HG03469 (cell line): ENCODE results near the gene HOXB8.

Experiments
- ATAC-seq: cut with Tn5 transposase; IDR thresholded peaks from one replicate; pipeline ENCODE4 v1.9.1; 2021; ENCODE audit warnings: mild to moderate bottlenecking, moderate library complexity, moderate number of reproducible peaks; ENCODE audit not compliant: unreplicated experiment

HOXB8 gene

GRCh38 chr17:48615047-48615962 is at the start of gene HOXB8:
Gene HOXB8 (minus strand): TSS chr17:48615292. CDS start chr17:48614704, 588 bp downstream.
- ATAC-seq, result no peak

DNA sequence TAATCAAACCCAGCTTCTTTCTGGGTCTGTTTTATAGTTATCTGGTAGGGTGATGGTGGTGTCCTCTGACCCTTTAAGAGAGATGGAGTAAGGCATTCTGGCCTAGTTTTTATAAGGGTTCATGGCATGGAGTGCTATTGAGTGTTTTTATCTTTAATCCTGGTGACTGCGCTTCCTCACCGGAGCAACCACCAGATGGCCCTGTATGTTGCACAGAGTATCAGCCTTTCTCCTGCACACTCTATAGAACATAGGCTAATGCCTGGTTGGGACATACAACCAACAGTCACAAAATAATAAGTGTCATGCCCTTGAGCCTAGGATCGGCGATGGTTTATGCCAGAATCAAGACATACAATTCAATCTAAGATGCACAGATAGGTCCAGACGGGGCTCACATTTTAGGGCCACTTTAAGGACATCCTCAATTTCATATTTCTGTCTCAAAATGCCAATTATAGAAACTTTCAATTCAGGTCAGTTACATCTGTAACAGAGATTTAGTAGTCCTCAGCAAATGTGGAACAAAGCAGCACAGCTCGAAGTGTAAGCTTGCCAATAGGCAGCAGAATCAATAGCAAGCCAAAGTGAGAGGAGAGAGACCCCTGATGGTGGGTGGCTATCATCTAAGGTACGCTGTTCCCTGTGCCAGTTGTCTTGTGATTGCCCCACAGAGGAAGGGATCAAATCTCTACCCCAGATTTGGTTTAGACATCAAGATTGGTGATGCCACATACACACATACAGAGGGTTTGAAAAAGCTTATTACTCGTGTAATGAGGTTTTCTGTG is 48.2 kb upstream of the HOXB8 start:
- ATAC-seq, result no peak

DNA sequence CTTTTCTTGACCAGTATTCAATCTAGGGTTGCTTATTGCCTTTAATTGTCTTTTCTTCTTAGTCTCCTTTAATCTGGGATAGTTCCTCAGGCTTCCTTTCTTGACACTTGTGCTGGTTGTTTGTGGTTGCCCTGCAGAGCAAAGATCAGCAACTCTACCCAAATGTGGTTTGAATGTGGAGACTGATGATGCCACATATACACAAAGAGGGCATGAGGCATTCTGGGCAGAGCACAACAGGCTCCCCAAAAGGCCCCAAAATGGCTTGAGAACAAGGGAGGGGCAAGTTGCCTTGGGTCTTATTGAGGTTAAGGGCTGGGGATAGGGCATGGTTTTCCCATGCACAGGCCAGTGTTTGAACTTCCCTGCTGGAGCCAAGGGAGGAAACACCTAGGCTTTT is 40.8 kb upstream of the HOXB8 start:
- no peak for ATAC-seq

DNA sequence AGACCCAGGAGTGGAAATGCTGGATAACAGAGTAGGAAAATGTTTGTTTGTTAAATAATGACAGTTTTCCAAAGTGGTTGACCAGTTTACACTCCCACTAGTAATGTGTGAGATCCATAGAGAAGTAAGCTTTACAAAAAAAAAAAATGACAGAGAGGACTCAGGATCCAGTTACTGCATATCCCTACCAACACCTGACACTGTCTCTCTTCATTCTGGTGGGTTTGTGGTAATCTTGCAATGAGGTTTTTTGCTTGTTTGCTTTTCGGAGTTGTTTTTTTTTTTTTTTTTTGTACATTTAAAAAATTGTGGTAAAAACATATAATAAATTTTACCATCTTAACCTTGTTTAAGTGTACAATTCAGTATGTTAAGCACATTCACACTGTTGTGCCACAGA is 34.6 kb upstream of the HOXB8 start:
- no peak for ATAC-seq

DNA sequence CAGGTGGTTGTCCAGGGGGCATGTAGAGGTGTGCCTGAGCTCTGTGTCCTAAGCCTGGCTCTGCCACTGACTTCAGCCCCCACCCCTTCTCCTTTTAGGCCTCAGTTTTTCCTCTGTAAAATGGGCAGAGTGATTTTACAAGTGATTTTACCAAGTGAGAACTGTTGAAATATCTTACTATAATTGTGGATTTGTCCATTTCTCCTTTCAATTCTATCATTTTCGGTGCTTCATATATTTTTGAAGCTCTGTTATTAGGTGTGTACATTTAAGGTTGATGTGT is 32.8 kb upstream of the HOXB8 start:
- ATAC-seq, result no peak

DNA sequence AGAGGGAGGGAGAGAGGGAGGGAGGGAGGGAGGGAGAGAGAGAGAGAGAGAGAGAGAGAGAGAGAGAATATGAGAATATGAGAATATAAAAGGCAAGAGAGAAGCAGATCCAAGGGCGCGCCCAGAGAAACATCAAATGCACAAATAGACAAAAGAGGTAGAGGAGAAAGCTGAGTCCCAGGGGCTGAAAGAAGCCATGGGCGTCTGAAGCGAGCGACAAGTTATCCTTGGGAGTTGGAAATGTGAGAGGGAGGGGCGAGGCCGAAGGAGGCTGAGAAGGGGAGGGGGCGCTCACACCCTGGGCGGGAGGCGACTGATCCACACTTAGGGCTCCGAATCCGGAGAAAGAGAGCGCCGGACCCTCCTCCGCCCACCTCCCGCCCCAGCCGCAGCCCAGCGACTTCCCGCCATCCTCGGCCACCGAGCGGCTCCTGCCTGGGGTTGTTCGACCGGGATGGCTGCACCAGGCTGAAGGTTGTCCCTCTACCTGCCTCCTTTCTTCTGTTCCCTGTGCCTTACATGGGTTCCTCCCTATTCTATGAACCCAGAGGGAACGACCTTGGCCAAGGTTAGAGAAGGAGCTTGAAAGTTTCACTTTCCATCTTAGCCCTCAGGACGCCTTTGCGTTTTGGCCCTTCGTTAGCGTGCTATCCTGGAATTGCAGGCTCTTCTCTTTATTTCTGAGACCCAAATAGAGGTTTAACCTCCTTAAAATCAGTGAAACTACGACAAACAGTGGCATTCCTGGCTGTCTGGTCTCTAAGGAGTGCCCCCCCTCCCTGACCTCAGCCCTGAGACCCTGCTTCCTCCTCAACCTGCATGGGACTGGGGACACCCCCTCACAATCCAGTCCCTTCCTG is 32.2 kb upstream of the HOXB8 start:
- no peak for ATAC-seq

GRCh38 chr17:48646183-48647102 is 31.4 kb upstream of the HOXB8 start:
- no peak for ATAC-seq

GRCh38 chr17:48645639-48646182 is 30.6 kb upstream of the HOXB8 start:
- no peak for ATAC-seq

DNA sequence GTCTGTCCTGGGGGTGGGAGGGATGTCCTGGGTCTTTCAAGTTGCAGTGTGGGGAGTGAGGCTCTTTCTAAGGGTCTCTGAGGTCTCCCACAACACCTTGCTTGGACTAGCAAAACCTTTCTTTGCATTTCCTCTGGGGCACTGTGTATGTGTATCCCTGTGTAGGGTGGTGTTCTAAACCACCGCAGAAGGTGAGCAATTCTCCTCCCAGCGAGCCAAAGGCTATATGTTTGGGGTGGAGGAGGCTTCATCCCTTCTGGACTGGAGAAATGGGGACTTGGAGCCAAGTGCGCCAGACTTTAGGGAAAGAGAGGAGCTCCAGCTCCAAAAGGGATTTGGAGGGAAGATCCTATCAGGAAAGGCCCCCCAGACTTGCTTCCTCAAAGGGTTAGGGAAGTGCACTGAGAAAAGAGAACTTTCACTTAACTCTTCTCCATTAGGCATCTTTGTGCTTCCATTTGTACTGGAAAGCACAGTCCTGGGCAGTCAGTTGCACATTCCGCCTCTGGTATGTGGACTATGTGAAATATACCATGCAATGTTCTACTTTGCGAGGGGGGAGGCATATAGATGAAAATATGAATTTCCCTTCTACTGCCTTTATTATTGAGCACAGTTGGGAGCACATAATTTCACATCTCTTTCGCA is 29.9 kb upstream of the HOXB8 start:
- ATAC-seq, result no peak

- ATAC-seq, result no peak
These were observed 29.1 kb upstream of the HOXB8 start for GRCh38 chr17:48644159-48644558.

DNA sequence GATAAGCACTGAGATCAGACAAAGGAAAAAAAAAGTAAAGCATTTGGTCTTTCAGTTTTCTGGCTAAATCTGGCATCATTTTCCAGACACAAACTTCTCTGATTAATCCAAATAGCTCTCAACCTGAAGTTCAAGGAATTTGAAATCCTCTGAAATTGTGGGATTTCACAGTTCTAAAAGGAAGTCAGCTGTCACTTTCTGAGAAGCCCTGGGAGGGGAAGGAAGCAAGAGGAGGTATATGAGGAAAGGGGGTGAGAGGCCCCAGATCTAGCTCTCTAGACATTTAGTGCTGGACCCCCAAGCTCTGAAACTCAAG is 28.6 kb upstream of the HOXB8 start:
- no peak for ATAC-seq

- no peak for ATAC-seq
These were observed 28.0 kb upstream of the HOXB8 start for GRCh38 chr17:48642843-48643696.

DNA sequence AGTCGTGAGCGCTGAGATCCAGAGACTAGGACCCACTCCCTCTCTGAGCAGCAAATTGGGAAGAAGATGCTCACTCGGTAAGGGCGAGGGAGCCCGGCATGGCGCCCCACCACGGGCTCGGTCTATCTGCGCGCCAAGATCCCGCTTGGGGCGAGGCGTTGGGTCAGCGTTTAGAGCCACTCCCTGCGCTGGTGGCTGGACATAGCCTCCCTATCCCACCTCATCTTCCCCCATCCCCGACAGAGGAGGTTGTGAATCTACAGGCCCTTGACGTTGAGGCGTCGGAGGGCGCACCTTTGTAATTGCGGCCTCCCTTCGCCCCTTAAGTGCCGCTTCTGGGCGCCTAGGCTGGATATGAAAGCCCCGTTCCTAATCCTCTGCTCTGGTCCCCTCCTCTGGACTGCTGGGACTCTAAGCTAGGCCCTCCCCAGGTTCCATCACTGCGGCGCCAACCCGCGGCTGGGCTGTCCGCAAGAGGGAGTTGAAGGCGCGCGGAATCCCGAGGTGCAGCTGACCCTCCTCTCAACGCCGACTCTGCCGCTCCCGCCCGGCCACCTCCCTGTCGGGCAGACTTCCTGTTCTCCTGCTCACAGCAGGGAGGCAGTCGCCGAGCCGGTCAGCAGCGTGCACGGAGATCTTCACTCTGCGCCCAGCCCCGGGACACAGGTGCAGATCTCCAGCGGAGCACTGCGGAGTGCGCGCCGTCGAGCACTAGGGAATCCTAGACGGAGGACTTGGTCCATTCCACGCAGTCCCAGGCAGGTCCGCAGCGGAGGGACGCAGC is 27.2 kb upstream of the HOXB8 start:
- no peak for ATAC-seq

GRCh38 chr17:48641541-48642058 is 26.5 kb upstream of the HOXB8 start:
- ATAC-seq, result no peak

DNA sequence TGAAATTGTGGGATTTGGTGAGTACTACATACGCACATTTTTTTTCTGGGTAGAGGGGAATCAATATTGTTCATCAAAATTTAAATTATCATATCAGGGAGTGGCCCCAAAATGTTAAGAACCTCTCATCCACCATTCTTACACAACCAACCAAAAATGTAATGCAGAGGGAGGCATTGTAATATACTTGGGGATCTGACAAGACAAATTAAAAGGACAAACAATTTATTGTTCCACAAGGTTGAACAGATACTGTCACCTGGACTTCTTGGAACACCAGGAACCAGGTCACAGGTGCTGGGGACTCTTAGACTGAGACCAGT is 25.7 kb upstream of the HOXB8 start:
- no peak for ATAC-seq

DNA sequence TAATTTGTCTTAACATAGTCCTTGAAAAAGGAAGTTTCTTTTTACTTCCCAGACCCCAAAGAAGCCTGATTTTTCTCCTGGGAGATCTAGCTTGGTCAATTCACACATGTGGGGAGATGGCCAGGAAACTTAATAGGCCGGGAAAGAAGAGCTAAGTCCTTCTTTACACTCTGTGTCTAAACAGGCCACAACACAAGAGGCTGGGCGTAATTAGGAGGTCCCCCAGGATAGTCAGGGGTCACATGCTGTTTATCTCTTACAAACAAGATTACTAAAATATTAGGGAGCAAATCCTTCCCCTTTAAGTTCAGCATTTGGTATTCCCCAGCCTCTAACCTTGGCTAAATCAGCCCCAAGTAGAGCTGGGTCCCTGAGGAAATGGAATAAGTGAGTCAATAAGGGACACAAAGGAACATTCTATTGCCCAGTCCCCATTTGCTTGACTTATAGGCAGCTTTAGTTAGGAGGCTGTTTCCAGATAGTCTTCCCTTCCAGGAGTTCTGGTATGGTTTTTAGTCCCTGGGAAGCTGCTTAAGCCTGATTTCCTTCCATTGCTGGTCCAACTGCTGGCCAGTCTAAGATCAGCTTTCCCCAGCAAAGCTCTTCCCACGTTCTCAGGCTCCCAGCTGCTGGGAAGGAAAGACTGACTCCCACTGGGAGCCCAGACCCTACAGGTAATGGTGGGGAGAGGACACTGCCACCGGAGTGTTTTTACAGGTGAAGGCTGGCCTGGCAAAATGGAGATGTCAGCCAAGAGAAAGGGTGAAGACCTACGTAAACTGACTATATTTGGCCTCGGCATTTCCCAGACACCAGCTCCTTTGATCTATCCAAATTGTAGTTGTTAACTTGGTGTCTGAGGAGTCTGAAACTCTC is 25.1 kb upstream of the HOXB8 start:
- no peak for ATAC-seq

DNA sequence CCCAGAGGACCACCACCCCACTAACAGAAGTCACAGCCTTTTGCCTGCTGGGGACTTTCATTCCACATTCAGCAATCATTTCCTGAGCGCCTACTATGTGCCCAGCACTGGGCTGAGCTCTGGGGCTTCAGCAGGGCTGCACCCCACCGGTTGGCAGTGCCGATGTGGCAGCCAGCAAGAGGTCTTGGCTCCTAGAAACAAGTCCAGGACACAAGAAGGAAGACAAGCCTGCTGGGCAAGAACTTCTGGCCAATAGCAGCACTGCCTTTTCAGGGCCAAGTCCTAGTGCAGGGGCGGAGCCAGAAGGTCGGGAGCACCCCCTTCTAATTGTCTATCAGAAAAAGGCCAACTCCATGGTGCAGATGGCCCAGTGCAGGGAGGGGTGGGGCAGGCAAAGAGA is 24.0 kb upstream of the HOXB8 start:
- ATAC-seq, result no peak
